ENCODE results near the gene ZNF462. TPM values are rescaled to one million over a fixed set of nuclear protein-coding genes. Genes with fewer than 3 reads are reported as not detected.

Gene ZNF462
- total and polyA plus RNA-seq, 2 experiments from 2014 or later, result 40.0 to 101 TPM

- ATAC-seq, result no peak
- no peaks in the 10 kb centered on the region for H3K79me2 ChIP-seq (replicated peaks; ENCODE audit: insufficient read depth)
- no peaks in the 10 kb centered on the region for H3K4me1 Mint-ChIP-seq
- no peak overlapping the region for H3K4me3 Mint-ChIP-seq
- H3K27me3 ChIP-seq (ENCODE audit: insufficient read depth), result no peaks in the 10 kb centered on the region
- no peaks in the 10 kb centered on the region for H3K9me2 ChIP-seq (ENCODE audit: insufficient read depth)
- H3K27ac Mint-ChIP-seq, result no peak overlapping the region
- H3F3A ChIP-seq (replicated peaks; ENCODE audit: low read depth), result no peaks in the 10 kb centered on the region
- no peak for TF ChIP-seq ZNF462 (CRISPR knock-in tag; IDR thresholded peaks at IDR 0.05)
- TF ChIP-seq ZNF114 (CRISPR knock-in tag; IDR thresholded peaks at IDR 0.05), result no peak
- no peak for TF ChIP-seq CREB1 (CRISPR knock-in tag; IDR thresholded peaks at IDR 0.05; ENCODE audit: low read depth)
- TF ChIP-seq NANOG (IDR thresholded peaks at IDR 0.05; ENCODE audit: borderline replicate concordance), result no peak
- TF ChIP-seq CTCF (conservative IDR thresholded peaks at IDR 0.05; ENCODE audit: low read depth in 2 of 2), result no peak
- TF ChIP-seq EZH2phosphoT487 (IDR thresholded peaks at IDR 0.05; ENCODE audit: unreplicated experiment), result no peak
- no peak for TF ChIP-seq JUNB (IDR thresholded peaks at IDR 0.05; ENCODE audit: unreplicated experiment)
- TF ChIP-seq EZH2 (IDR thresholded peaks at IDR 0.05; ENCODE audit: low read depth, unreplicated experiment), result no peak
- no peak for TF ChIP-seq ETS1 (IDR thresholded peaks at IDR 0.05)
- TF ChIP-seq ZNF331 (CRISPR knock-in tag; IDR thresholded peaks at IDR 0.05; ENCODE audit: low read depth), result no peak
- no peak for TF ChIP-seq POLR2AphosphoS5 (IDR thresholded peaks at IDR 0.05; ENCODE audit: low read depth)
- TF ChIP-seq REST (IDR thresholded peaks at IDR 0.05; ENCODE audit: unreplicated experiment), result no peak
- no peak for TF ChIP-seq STAT1 (IDR thresholded peaks at IDR 0.05; ENCODE audit: unreplicated experiment)
- no peaks in the 10 kb centered on the region for H3K36me3 Mint-ChIP-seq (ENCODE audit: low read depth)
- H3K27me3 Mint-ChIP-seq (ENCODE audit: insufficient read depth, low read depth, poor library complexity), result no peaks in the 10 kb centered on the region
- no peaks in the 10 kb centered on the region for H3K4me1 ChIP-seq (ENCODE audit: insufficient read depth)
- no peak overlapping the region for H3K4me3 ChIP-seq
- H3K9me3 Mint-ChIP-seq, result no peaks in the 10 kb centered on the region
- no peak overlapping the region for H3K27ac ChIP-seq (ENCODE audit: low read depth)
- no peaks in the 10 kb centered on the region for H3K36me3 ChIP-seq (ENCODE audit: insufficient read depth)
- no peak overlapping the region for H3K4me2 ChIP-seq
- DNase-seq (ENCODE audit: low spot score), result no peak
- H2AFZ ChIP-seq, result peak overlapping the region; percentile 16; the same call in 1 of the 2 replicates
- H4K20me1 ChIP-seq (replicated peaks; ENCODE audit: insufficient read depth), result no peaks in the 10 kb centered on the region
These were observed 19.6 kb upstream of the ZNF462 start for GRCh38 chr9:106843371-106843770.
